Anterior cingulate cortex (tissue), 58 donors: ENCODE measurements around the gene SHTN1.

ENCODE experiments used
- DNase-seq, 58 donors: peaks; one replicate each; lab custom pipeline; 2025; lab: John Stamatoyannopoulos, UW

SHTN1 gene

GRCh38 chr10:117005026-117005526 lies at the start of gene SHTN1:
Gene SHTN1, minus strand, starts transcription at chr10:117005187. Its CDS starts 108 bp downstream, at chr10:117005079.
- peak in 56 of 58 donors; percentile 30 to 84 (median 69) for DNase-seq

GRCh38 chr10:117053482-117053881 lies 48.5 kb upstream of the SHTN1 start:
- DNase-seq = no peak

DNA sequence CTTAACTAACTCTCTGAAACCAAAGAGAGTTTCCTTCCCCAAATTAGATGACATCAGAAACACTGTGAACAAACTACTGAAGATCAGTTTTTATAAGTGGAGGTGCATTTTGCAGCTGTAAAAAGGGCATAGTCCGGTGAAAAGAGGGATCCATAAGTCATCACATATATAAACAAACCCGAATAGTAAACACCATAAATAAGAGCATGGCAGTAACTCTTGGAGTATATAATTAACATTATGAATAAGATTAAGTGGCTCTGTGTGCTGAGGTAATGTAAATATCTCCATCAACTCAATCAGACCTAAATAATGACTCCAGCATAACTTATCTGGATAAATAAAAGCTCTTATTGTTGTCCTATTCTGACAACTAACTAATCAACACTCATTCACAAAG lies 43.0 kb upstream of the SHTN1 start:
- DNase-seq = no peak

- no peak for DNase-seq
Measured at GRCh38 chr10:117016266-117016665, 11.3 kb upstream of the SHTN1 start.

GRCh38 chr10:117014835-117015234 lies 9.8 kb upstream of the SHTN1 start:
- DNase-seq = no peak

- no peak for DNase-seq
Measured at GRCh38 chr10:117007080-117007479, 2.1 kb upstream of the SHTN1 start.

DNA sequence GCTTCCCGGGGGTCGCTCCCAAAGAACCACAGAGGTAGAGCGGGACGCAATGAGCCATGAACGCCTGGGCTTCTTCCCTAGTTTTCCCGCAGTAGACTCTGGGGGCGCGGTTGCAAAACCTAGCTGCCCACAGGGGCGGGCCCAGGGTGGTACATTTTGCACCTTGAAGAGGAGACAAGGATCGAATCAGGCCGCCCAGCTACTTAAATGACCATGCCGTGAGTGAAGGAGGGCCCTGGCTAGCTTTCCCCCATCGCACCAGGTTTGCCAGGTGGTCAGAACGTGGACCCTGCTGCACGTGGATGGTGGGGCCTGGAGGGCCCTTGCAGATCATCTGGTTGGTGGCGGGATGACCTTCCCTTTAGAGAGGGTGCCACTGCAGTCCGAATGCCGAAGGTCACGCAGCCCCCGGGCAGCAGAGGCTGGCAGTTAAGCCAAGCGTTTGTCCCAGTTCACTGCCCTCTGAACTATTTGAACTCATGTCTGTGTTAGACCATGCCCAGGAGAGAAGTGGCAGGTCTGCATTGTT lies 604 bp upstream of the SHTN1 start:
- DNase-seq = peak in 29 of 58 donors; percentile 25 to 74 (median 55)

DNA sequence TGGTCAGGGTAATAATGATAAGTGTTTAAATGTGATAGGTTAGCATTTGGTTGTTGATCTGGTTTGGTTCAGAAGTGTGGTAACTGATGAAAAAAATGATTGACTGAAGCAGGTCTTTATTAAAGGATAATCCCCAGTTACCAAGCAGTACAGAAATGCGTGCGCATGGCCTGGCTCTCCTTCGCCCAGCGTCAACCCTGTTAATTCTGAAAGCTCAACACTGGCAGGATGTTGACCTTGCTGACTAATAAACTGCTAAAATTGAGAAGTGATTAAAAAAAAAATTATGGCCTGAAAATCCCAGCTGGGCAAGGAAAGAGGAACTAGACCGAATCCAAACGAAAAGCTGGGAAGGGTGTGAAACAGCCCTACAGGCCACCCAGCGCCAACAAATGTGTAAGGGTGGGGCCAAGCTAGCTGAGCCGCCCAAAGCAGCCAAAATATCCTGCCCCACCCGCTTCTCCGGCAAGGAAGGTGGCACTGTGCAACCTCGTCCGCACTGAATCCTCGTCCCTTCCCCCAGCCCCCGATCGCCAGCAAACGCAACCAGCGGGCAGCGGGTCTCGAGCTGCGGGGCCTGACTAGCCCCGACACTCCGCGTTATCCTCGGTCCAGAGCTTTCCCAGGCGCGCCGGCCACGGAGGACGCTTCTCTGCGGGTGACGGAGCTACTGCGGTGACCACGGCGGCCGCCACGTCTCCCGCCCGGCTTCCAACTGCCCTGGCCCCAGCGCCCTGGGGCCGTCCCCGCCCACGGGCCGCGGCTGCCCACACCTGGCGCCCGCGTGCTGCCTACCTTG lies 561 bp downstream of the SHTN1 start:
- peak in 52 of 58 donors; percentile 9 to 83 (median 61) for DNase-seq

- no peak for DNase-seq
Measured at GRCh38 chr10:117003336-117003735, 1.7 kb downstream of the SHTN1 start.

DNA sequence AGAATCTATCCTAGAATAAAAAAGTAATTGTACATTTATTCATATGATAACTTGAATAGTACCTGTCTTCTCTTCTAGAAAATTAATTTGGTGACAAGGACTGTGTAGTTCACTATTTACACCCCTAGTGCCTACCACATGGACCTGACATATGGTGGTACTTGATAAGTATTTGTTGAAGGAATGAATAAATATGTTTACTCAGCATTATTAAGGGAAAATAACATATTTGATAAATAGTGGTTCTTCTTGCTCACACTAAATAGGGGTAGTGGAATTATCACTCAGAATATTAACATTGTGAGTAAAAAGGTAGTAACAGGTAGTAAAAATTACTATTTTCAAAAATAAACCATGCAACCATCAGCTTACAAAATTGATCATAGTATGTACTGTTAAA lies 2.8 kb downstream of the SHTN1 start:
- no peak for DNase-seq

- no peak for DNase-seq
Measured at GRCh38 chr10:117001144-117001543, 3.8 kb downstream of the SHTN1 start.

DNA sequence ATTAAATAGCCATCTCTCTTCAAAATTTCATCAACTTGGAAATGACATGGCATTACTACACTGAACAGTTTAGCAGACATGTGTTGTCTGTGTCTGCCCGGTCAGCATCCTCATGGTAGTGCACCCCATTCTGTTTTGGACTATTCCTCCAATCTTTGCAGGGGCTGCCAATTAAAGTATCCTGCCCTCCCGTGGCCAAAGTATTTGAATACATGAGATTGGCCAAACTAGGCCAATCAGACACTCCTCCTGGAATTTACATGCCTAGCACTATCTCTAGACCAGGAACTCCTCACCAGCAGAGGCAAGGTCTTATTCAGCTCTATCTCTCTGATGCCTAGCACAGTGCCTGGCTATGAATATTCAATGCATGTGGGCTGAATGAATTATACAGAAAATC lies 4.4 kb downstream of the SHTN1 start:
- peak in 10 of 58 donors; percentile 10 to 59 (median 25) for DNase-seq

DNA sequence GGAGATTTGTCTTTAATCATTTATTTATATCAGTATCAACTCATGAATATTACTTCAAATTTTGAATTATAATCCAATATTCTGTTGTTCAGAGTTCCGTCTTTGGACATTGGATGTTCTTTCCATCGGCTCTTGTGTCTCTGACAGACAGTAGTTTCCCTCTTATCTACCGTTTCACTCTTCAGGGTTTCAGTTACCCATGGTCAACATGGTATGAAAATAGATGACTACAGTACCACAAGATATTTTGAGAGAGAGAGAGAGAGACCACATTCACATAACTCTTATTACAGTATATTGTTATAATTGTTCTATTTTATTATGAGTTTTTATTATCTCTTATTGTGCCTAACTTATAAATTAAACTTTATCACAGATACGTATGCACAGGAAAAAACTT lies 6.8 kb downstream of the SHTN1 start:
- DNase-seq = no peak

GRCh38 chr10:116997015-116997414 lies 8.0 kb downstream of the SHTN1 start:
- no peak for DNase-seq

- no peak for DNase-seq
Measured at GRCh38 chr10:116995648-116996047, 9.3 kb downstream of the SHTN1 start.

- no peak for DNase-seq
Measured at GRCh38 chr10:116994113-116994890, 10.7 kb downstream of the SHTN1 start.

DNA sequence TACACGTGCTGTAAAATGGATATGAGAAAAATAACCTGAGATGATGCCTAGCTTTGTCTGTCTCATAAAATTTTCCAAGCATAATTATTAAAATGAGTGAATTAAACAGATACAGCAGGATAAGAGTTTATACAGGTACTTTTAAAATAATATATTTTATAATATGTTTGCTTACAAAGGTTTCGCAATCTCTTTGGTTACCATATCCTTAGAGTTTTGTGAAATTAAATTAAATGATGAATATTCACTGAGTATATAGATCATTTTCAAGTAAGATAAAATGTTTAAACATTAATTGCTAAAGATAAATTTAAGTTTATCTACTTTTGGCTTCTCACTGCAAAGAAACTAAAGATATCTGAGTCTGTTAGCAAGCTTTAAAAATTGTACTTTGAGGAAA lies 11.4 kb downstream of the SHTN1 start:
- no peak for DNase-seq

- DNase-seq = no peak
Measured at GRCh38 chr10:116992183-116992582, 12.8 kb downstream of the SHTN1 start.

GRCh38 chr10:116990276-116990800 lies 14.6 kb downstream of the SHTN1 start:
- DNase-seq = no peak

DNA sequence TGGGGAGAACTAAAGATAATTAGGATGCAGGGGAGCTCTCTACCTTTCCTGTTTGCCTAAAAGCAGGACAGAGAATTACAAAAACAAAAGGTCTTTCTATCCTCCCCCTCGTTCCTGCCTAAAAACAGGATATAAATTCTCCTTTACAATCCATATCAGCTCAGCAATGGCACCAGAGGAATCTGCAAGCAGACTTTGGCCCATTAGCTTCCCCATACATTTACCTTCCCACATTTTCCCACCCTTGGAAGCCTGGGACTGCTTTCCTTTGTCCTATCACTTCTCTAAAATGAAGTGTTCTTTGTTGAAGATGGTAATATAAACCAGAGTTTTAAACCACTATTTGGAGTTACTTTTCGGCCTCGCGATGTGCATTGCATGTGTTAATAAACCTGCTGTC lies 15.5 kb downstream of the SHTN1 start:
- DNase-seq = no peak

GRCh38 chr10:116988311-116988710 lies 16.7 kb downstream of the SHTN1 start:
- no peak for DNase-seq
